Measurements from ENCODE around the gene PHF14.

DNA sequence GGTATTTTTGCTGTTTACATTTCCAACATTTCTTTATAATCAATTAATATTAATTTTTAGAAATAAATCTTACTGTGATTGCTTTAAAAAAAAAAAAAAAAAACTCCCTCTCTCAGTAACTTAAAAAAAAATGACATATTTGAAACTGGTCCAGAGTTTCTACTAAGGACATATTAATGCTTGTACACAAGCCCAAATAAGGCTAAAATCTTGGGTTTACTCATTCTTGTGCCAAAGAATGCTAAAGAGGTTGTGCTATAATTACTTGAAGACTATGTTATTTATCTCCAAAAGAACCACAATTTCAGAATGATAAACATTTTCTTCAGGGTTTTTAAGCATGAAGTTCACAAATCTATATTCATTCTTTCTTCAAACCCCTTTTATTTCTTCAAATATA is 39.4 kb upstream of the PHF14 start:
- TF ChIP-seq, protein P1, sequence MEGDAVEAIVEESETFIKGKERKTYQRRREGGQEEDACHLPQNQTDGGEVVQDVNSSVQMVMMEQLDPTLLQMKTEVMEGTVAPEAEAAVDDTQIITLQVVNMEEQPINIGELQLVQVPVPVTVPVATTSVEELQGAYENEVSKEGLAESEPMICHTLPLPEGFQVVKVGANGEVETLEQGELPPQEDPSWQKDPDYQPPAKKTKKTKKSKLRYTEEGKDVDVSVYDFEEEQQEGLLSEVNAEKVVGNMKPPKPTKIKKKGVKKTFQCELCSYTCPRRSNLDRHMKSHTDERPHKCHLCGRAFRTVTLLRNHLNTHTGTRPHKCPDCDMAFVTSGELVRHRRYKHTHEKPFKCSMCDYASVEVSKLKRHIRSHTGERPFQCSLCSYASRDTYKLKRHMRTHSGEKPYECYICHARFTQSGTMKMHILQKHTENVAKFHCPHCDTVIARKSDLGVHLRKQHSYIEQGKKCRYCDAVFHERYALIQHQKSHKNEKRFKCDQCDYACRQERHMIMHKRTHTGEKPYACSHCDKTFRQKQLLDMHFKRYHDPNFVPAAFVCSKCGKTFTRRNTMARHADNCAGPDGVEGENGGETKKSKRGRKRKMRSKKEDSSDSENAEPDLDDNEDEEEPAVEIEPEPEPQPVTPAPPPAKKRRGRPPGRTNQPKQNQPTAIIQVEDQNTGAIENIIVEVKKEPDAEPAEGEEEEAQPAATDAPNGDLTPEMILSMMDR (IDR thresholded peaks at IDR 0.05), result no peak
- TF ChIP-seq ZFX (IDR thresholded peaks at IDR 0.05; ENCODE audit: borderline replicate concordance), result no peak

Measured in 22Rv1 (cell line).